ENCODE data around the gene PSMC6.

Gene PSMC6

GRCh38 chr14:52706724-52707706 lies at the start of gene PSMC6:
Gene PSMC6, plus strand, starts transcription at chr14:52707200. Its CDS starts 20 bp downstream, at chr14:52707220.
- H3K9ac ChIP-seq (ENCODE audit: low read length): peak within 1 kb of the TSS; percentile 96
- H3F3A ChIP-seq (ENCODE audit: insufficient read depth, low read length): no peaks in the 10 kb centered on the region
- H2AFZ ChIP-seq (ENCODE audit: low read length): peak within 1 kb of the TSS; percentile 56; the same call in 1 of the 2 replicates
- H3K27me3 ChIP-seq (ENCODE audit: insufficient read depth, low read length): no peaks in the 10 kb centered on the region
- H3K27ac ChIP-seq (ENCODE audit: low read depth, low read length, poor library complexity, severe bottlenecking): peak within 1 kb of the TSS; percentile 72
- H4K20me1 ChIP-seq (ENCODE audit: insufficient read depth, low read length): no peaks in the 10 kb centered on the region
- peak within 1 kb of the TSS; percentile 96 for H3K4me3 ChIP-seq (ENCODE audit: low read depth, low read length, poor library complexity, severe bottlenecking)
- H3K9me3 ChIP-seq (ENCODE audit: low read length): no peaks in the 10 kb centered on the region
- H3K9me2 ChIP-seq (ENCODE audit: low read depth, low read length): no peaks in the 10 kb centered on the region
- H3K36me3 ChIP-seq (ENCODE audit: insufficient read depth, low read length): peaks cover 44% of the 10 kb centered on the region
- no peak for TF ChIP-seq CTCF (IDR thresholded peaks at IDR 0.05; ENCODE audit: low read length)
- no peak for TF ChIP-seq EZH2 (IDR thresholded peaks at IDR 0.05; ENCODE audit: borderline replicate concordance, low read length)
- peak within 1 kb of the TSS; percentile 96 for H3K4me2 ChIP-seq (ENCODE audit: low read length)
- peaks cover 28% of the 10 kb centered on the region for H3K79me2 ChIP-seq (ENCODE audit: insufficient read depth, low read length)
- H3K4me1 ChIP-seq (ENCODE audit: insufficient read depth, low read length, severe bottlenecking): peaks cover 20% of the 10 kb centered on the region

GRCh38 chr14:52660325-52660724 lies 46.7 kb upstream of the PSMC6 start:
- no peak overlapping the region for H3K4me2 ChIP-seq (ENCODE audit: low read length)
- no peak overlapping the region for H3K9ac ChIP-seq (ENCODE audit: low read length)
- no peaks in the 10 kb centered on the region for H3K9me2 ChIP-seq (ENCODE audit: low read depth, low read length)
- H3K9me3 ChIP-seq (ENCODE audit: low read length): no peaks in the 10 kb centered on the region
- H3K27me3 ChIP-seq (ENCODE audit: insufficient read depth, low read length): no peaks in the 10 kb centered on the region
- no peaks in the 10 kb centered on the region for H3K79me2 ChIP-seq (ENCODE audit: insufficient read depth, low read length)
- no peak overlapping the region for H3K27ac ChIP-seq (ENCODE audit: low read depth, low read length, poor library complexity, severe bottlenecking)
- no peaks in the 10 kb centered on the region for H3K4me1 ChIP-seq (ENCODE audit: insufficient read depth, low read length, severe bottlenecking)
- peaks cover 51% of the 10 kb centered on the region for H3K36me3 ChIP-seq (ENCODE audit: insufficient read depth, low read length)
- no peaks in the 10 kb centered on the region for H3F3A ChIP-seq (ENCODE audit: insufficient read depth, low read length)
- TF ChIP-seq EZH2 (IDR thresholded peaks at IDR 0.05; ENCODE audit: borderline replicate concordance, low read length) (no peak), CTCF (IDR thresholded peaks at IDR 0.05; ENCODE audit: low read length) (no peak)
- no peaks in the 10 kb centered on the region for H4K20me1 ChIP-seq (ENCODE audit: insufficient read depth, low read length)
- H3K4me3 ChIP-seq (ENCODE audit: low read depth, low read length, poor library complexity, severe bottlenecking): no peak overlapping the region
- H2AFZ ChIP-seq (ENCODE audit: low read length): no peak overlapping the region

GRCh38 chr14:52660832-52661231 lies 46.2 kb upstream of the PSMC6 start:
- no peaks in the 10 kb centered on the region for H3K9me3 ChIP-seq (ENCODE audit: low read length)
- no peak overlapping the region for H3K9ac ChIP-seq (ENCODE audit: low read length)
- H3K27me3 ChIP-seq (ENCODE audit: insufficient read depth, low read length): no peaks in the 10 kb centered on the region
- TF ChIP-seq EZH2 (IDR thresholded peaks at IDR 0.05; ENCODE audit: borderline replicate concordance, low read length) (no peak), CTCF (IDR thresholded peaks at IDR 0.05; ENCODE audit: low read length) (no peak)
- no peak overlapping the region for H3K4me3 ChIP-seq (ENCODE audit: low read depth, low read length, poor library complexity, severe bottlenecking)
- no peaks in the 10 kb centered on the region for H4K20me1 ChIP-seq (ENCODE audit: insufficient read depth, low read length)
- no peaks in the 10 kb centered on the region for H3F3A ChIP-seq (ENCODE audit: insufficient read depth, low read length)
- H3K27ac ChIP-seq (ENCODE audit: low read depth, low read length, poor library complexity, severe bottlenecking): no peak overlapping the region
- H3K4me1 ChIP-seq (ENCODE audit: insufficient read depth, low read length, severe bottlenecking): no peaks in the 10 kb centered on the region
- H3K79me2 ChIP-seq (ENCODE audit: insufficient read depth, low read length): no peaks in the 10 kb centered on the region
- H3K4me2 ChIP-seq (ENCODE audit: low read length): no peak overlapping the region
- no peak overlapping the region for H2AFZ ChIP-seq (ENCODE audit: low read length)
- H3K36me3 ChIP-seq (ENCODE audit: insufficient read depth, low read length): peaks cover 52% of the 10 kb centered on the region
- H3K9me2 ChIP-seq (ENCODE audit: low read depth, low read length): no peaks in the 10 kb centered on the region

Measured in OCI-LY1 (cell line).